Upper lobe of left lung (tissue), 6 donors: ENCODE results near the gene HDHD5. TPM values are rescaled to one million over a fixed set of nuclear protein-coding genes. Genes with fewer than 3 reads are reported as not detected.

ENCODE experiments used
- ATAC-seq, 2 donors: fragments of 200-7000 bp; cut with Tn5 transposase; one replicate each; pipeline ENCODE4 v1.9.1; 2022; ENCODE audit warnings: mild to moderate bottlenecking in 2 of 2, moderate library complexity in 2 of 2; ENCODE audit not compliant: low FRiP score in 2 of 2
- DNase-seq, 2 donors: peaks; one replicate each; pipeline ENCODE4 v3.0.0-alpha.2; 2019 to 2020
- H3K27ac ChIP-seq, 4 donors: fragments of 200-600 bp; sonication (generic); one replicate each; pipeline ENCODE4 v1.5.1; 2016 to 2019
- H3K27me3 ChIP-seq, 4 donors: fragments of 200-600 bp; sonication (generic); one replicate each; pipeline ENCODE4 v1.5.1; 2017 to 2019
- H3K36me3 ChIP-seq, 4 donors: fragments of 200-600 bp; sonication (generic); one replicate each; pipeline ENCODE4 v1.5.1; 2016 to 2019
- H3K4me1 ChIP-seq, 4 donors: fragments of 200-600 bp; sonication (generic); one replicate each; pipeline ENCODE4 v1.5.1; 2018 to 2019
- H3K4me3 ChIP-seq, 4 donors: fragments of 200-600 bp; sonication (generic); one replicate each; pipeline ENCODE4 v1.5.1; 2017 to 2019; ENCODE audit warnings: mild to moderate bottlenecking in 2 of 4, moderate library complexity in 1 of 4
- H3K9me3 ChIP-seq, 4 donors: fragments of 200-600 bp; sonication (generic); one replicate each; pipeline ENCODE4 v1.5.1; 2018 to 2019
- CTCF ChIP-seq, 6 experiments: fragments of 450-650 bp in 4 of 6; fragments of 200-600 bp in 2 of 6; sonication (generic) in 2 of 6; IDR thresholded peaks; one replicate each; pipeline ENCODE4 v1.5.1; 2016 to 2019; ENCODE audit warnings: antibody characterized with exemption in 6 of 6
- EP300 ChIP-seq, 4 donors: sonication (generic); formaldehyde crosslinking; IDR thresholded peaks; one replicate each; pipeline ENCODE4 v1.5.1; 2017; ENCODE audit warnings: antibody characterized with exemption in 4 of 4, control low read depth in 2 of 4
- POLR2A ChIP-seq, 4 donors: fragments of 450-650 bp; IDR thresholded peaks; one replicate each; pipeline ENCODE4 v1.5.1; 2016 to 2017; ENCODE audit warnings: antibody characterized with exemption in 4 of 4, mild to moderate bottlenecking in 2 of 4
- POLR2AphosphoS5 ChIP-seq, 2 donors: sonication (generic); formaldehyde crosslinking; IDR thresholded peaks; one replicate each; pipeline ENCODE4 v1.5.1; 2017; ENCODE audit warnings: antibody characterized with exemption in 2 of 2
- WGBS, 2 donors: methylation state at CpG; one replicate each; pipeline ENCODE4 v1.1.5; 2017 to 2018; 5-methylcytosine and 5-hydroxymethylcytosine counted together
- total RNA-seq, 6 donors: library from RNA; depleted of rRNA in 4 of 6; stranded (reverse); fragments of >200 nt in 4 of 6; gene quantifications; one replicate each; pipeline versions ENCODE4 v1.1.0 to v1.2.1, GENCODE V29; 2016 to 2021
- donor health status: DM: no; HTN: no; CAD: no; lungs with moderate emphysema.
- donor health status: DM: no; HTN: yes; CAD: no; lungs with severe emphysema.

Gene HDHD5
- total RNA-seq, 6 donors from 2014 or later = 28.0 to 47.1 (median 34.3) TPM

GRCh38 chr22:17137170-17137569, 21.9 kb downstream of the HDHD5 start:
- no peak for DNase-seq
- 84 to 85% methylated on average over 4 of the region's 4 CpGs for WGBS, 2 donors
- H3K36me3 ChIP-seq = peaks cover 0 to 57% (median 37%) of the 10 kb centered on the region in 4 donors

GRCh38 chr22:17135153-17135760, 23.8 kb downstream of the HDHD5 start:
- no peaks in the 10 kb centered on the region for H3K27me3 ChIP-seq
- no peaks in the 10 kb centered on the region for H3K9me3 ChIP-seq
- no peak for ATAC-seq
- TF ChIP-seq POLR2A (IDR thresholded peaks at IDR 0.05) (no peak), POLR2AphosphoS5 (IDR thresholded peaks at IDR 0.05) (no peak), EP300 (IDR thresholded peaks at IDR 0.05) (no peak), CTCF (IDR thresholded peaks at IDR 0.05) (no peak)
- peaks cover 0 to 38% (median 20%) of the 10 kb centered on the region in 4 donors for H3K36me3 ChIP-seq
- H3K4me3 ChIP-seq = no peak overlapping the region
- WGBS, 2 donors = 86 to 93% methylated on average over 11 to 15 of the region's 15 CpGs
- H3K27ac ChIP-seq = no peak overlapping the region
- H3K4me1 ChIP-seq = no peaks in the 10 kb centered on the region
- no peak for DNase-seq

More at GRCh38 chr22:17137170-17137569, 21.9 kb downstream of the HDHD5 start:
- H3K9me3 ChIP-seq = no peaks in the 10 kb centered on the region
- no peak overlapping the region for H3K4me3 ChIP-seq
- no peak overlapping the region for H3K27ac ChIP-seq
- no peaks in the 10 kb centered on the region for H3K4me1 ChIP-seq
- ATAC-seq = no peak
- TF ChIP-seq CTCF (IDR thresholded peaks at IDR 0.05) (no peak), POLR2AphosphoS5 (IDR thresholded peaks at IDR 0.05) (no peak), POLR2A (IDR thresholded peaks at IDR 0.05) (no peak), EP300 (IDR thresholded peaks at IDR 0.05) (no peak)
- H3K27me3 ChIP-seq = no peaks in the 10 kb centered on the region

GRCh38 chr22:17133137-17133536, 25.9 kb downstream of the HDHD5 start:
- DNase-seq (no peak), ATAC-seq (no peak)
- no peak for TF ChIP-seq CTCF (IDR thresholded peaks at IDR 0.05)
- TF ChIP-seq POLR2AphosphoS5 (IDR thresholded peaks at IDR 0.05) = no peak
- TF ChIP-seq POLR2A (IDR thresholded peaks at IDR 0.05) = no peak
- TF ChIP-seq EP300 (IDR thresholded peaks at IDR 0.05) = no peak
- H3K27ac ChIP-seq = no peak overlapping the region
- 81 to 100% methylated on average over 3 to 7 of the region's 7 CpGs for WGBS, 2 donors
- no peaks in the 10 kb centered on the region for H3K4me1 ChIP-seq
- no peak overlapping the region for H3K4me3 ChIP-seq
- no peaks in the 10 kb centered on the region for H3K27me3 ChIP-seq
- H3K9me3 ChIP-seq = no peaks in the 10 kb centered on the region
- peaks cover 0 to 18% (median 9%) of the 10 kb centered on the region in 4 donors for H3K36me3 ChIP-seq

GRCh38 chr22:17132112-17132511, 27.0 kb downstream of the HDHD5 start:
- no peaks in the 10 kb centered on the region for H3K9me3 ChIP-seq
- no peak for ATAC-seq

More at GRCh38 chr22:17132112-17132511, 27.0 kb downstream of the HDHD5 start:
- Histone ChIP-seq H3K27me3 (no peaks in the 10 kb centered on the region), H3K27ac (no peak overlapping the region), H3K4me3 (no peak overlapping the region), H3K4me1 (no peaks in the 10 kb centered on the region), H3K36me3 (peaks cover 0 to 8% (median 2%) of the 10 kb centered on the region in 4 donors)
- TF ChIP-seq POLR2AphosphoS5 (IDR thresholded peaks at IDR 0.05) (no peak), EP300 (IDR thresholded peaks at IDR 0.05) (no peak), CTCF (IDR thresholded peaks at IDR 0.05) (no peak), POLR2A (IDR thresholded peaks at IDR 0.05) (no peak)
- no peak for DNase-seq
- WGBS, 2 donors = 43 to 45% methylated on average over 2 of the region's 2 CpGs
